ENCODE measurements around the gene TADA2B.
"Not testable (repeated sequence)": the region's sequence is repeated elsewhere in the genome, so short reads cannot be mapped to it uniquely, and the experiment has no call there.

TADA2B gene

DNA sequence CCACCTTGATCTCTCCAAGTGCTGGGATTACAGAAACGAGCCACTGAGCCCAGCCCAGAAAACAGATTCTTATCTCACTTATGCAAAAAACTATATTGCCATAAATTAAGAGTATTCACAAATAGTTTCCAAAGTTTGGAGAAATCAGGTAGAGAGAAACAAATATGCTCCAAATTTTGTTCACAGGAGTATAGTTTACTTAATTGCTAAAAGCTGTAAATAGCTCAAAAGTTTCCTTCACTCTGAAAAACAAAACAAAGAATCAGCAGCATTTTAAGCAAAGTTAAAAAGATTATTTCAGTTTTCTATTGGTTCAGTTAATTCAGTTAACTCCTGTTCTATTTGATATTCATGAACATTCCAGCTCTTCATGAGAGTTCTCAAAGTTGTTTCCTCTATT lies 43.2 kb downstream of the TADA2B start:
- DNase-seq, result no peak

DNA sequence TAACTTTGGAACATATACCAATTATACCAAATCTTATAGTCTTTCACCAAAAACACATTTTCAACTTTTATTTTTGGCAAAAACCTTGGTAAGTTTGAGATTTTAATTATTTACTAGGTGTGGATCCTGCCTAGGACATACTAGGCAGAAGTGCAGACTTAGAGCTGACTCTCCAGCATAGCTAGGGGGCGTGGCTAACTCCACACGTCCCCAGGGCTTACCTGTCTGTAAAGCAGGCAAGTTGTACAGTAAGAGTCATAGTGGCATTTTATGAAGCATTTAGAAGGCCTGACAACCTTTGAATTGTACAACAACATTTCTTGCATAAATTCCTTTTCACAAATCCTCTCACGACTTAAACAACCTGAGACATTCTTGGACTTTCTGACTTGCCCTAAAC lies 43.9 kb downstream of the TADA2B start:
- DNase-seq, result no peak

- DNase-seq, result no peak
These were observed 46.2 kb downstream of the TADA2B start for GRCh38 chr4:7089213-7089986.

GRCh38 chr4:7092026-7092425 lies 48.9 kb downstream of the TADA2B start:
- DNase-seq, result no peak

DNA sequence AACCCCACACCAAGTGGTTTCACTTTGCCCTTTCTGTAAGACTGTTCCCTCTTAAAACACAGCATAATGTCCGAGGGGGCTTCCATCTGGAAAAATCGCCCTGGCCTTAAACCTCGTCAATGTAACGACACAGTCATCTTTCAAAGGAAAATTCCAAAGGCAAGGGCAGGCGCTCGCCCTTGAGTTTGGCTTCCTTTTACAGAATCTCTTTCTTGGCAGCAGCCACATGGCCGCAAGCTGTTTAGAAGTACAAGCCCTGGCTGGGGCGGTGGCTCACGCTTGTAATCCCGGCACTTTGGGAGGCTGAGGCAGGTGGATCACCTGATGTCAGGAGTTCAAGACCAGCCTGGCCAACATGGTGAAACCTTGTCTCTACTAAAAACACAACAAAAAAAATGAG lies 51.7 kb downstream of the TADA2B start:
- DNase-seq, result no peak

DNA sequence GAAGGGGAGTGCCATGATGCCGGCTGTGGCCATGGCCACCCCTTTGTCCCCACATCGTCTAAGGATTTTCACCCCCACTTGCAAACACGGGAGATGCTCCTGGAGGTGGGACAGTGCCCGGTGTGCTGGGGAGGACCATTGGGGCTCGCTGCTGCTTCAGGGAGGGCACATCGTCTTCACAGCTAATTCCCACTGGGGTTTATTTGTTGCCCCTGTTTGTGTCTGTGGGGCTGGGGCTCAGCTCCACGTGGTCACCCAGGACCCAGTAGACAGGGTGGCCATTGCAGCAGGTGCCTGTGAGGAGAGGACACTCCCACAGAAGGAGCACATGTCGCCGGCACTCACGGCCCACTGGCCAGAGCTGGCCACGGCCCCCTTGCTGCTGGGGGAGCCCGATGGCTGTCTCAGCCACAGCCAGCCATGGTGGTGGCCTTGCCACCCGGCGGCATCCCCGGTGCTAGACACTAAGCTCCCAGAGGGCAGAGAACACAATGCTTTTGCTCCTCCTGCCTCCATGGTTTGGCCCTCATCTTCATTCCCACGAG lies 52.5 kb downstream of the TADA2B start:
- no peak for DNase-seq

- no peak for DNase-seq
These were observed 53.1 kb downstream of the TADA2B start for GRCh38 chr4:7096236-7096635.

GRCh38 chr4:7101692-7102515 lies 58.7 kb downstream of the TADA2B start:
- DNase-seq, result peak; percentile 47

- not testable (repeated sequence) for DNase-seq
These were observed 59.3 kb downstream of the TADA2B start for GRCh38 chr4:7102516-7102909.

GRCh38 chr4:7103031-7103606 lies 59.9 kb downstream of the TADA2B start:
- DNase-seq, result peak; percentile 79

GRCh38 chr4:7103607-7104365 lies 60.6 kb downstream of the TADA2B start:
- DNase-seq, result no peak

- no peak for DNase-seq
These were observed 61.3 kb downstream of the TADA2B start for GRCh38 chr4:7104366-7105031.

- DNase-seq, result no peak
These were observed 62.1 kb downstream of the TADA2B start for GRCh38 chr4:7105276-7105675.

GRCh38 chr4:7107166-7107905 lies 64.2 kb downstream of the TADA2B start:
- DNase-seq, result no peak

All from CD4-positive, alpha-beta T cell treated with Interferon gamma for 1 hour (primary cell).